RWPE1 (cell line): ENCODE data around the gene FMO5.

ENCODE experiments used
- CTCF ChIA-PET: fragments of 350-600 bp; sonication (Branson Sonifier 250); formaldehyde crosslinking; extraction: SDS; loops from one replicate; lab custom pipeline; 2021; lab: Yijun Ruan, JAX
- POLR2A ChIA-PET: fragments of 400-600 bp; formaldehyde crosslinking; extraction: SDS; loops from one replicate; lab custom pipeline; 2020; ENCODE audit warnings: antibody characterized with exemption; ENCODE audit not compliant: low non-redundant PET; lab: Yijun Ruan, JAX
- DNase-seq: peaks from one replicate; pipeline ENCODE4 v3.0.0; 2012; ENCODE audit warnings: low spot score
- H3K27ac ChIP-seq: fragments of 450-650 bp; 2 replicates; pipeline ENCODE4 v1.5.1; 2017
- TF ChIP-seq, protein P1 (sequence below): fragments of 450-650 bp; conservative IDR thresholded peaks from 2 replicates; pipeline ENCODE4 v1.5.1; 2017; ENCODE audit warnings: low read depth, mild to moderate bottlenecking

The FMO5 gene

DNA sequence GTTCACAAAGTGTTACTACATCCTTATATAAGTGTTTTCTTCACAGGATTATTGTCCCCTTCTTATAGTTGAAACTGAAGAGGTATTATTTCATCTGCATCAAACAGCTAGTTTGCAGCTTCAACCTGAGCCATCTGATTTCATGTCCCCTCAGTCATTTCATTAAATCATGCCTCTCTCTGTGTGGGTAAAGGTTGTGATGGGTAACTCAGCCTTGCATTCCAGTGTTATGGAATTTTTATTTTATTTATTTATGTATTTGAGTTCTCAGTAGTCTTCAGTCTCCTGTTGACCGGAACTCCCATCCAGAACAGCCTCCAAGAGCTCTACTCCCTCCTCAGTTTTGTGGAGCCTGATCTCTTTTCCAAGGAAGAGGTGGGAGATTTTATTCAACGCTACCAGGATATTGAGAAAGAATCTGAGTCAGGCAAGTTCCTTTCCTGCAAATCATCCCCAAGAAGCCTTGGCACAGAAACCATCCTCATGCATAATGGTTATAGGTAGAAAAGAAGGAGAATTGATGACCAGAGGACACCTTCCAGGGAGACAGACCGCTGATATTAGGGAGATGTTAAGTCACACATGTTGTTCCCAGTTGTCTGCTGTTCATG, 39.1 kb upstream of the FMO5 start:
- TF ChIP-seq, protein P1, sequence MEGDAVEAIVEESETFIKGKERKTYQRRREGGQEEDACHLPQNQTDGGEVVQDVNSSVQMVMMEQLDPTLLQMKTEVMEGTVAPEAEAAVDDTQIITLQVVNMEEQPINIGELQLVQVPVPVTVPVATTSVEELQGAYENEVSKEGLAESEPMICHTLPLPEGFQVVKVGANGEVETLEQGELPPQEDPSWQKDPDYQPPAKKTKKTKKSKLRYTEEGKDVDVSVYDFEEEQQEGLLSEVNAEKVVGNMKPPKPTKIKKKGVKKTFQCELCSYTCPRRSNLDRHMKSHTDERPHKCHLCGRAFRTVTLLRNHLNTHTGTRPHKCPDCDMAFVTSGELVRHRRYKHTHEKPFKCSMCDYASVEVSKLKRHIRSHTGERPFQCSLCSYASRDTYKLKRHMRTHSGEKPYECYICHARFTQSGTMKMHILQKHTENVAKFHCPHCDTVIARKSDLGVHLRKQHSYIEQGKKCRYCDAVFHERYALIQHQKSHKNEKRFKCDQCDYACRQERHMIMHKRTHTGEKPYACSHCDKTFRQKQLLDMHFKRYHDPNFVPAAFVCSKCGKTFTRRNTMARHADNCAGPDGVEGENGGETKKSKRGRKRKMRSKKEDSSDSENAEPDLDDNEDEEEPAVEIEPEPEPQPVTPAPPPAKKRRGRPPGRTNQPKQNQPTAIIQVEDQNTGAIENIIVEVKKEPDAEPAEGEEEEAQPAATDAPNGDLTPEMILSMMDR: no peak
- ChIA-PET POLR2A (no interaction called here), CTCF (no interaction called here)
- peak; percentile 34 for DNase-seq
- H3K27ac ChIP-seq: no peak overlapping the region

DNA sequence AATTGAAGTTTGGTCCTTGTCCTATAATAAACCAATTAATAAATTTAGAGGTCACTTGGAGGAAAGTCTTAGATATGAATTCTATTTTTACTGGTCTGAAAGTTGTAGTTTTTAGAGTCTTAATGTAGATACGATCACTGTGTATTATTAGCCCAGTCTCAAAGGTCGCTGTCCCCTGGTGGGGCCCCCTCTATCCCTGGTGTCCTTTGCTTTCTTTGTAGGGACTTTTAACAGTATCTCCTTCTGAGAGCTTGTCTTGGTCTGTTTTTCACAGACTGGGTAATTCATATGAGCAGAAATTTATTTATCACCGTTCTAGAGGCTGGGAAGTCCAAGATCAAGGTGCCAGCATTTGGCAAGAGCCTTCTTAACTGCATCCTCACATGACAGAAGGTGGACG, 35.8 kb upstream of the FMO5 start:
- TF ChIP-seq, protein P1: no peak
- CTCF ChIA-PET: no interaction called here
- POLR2A ChIA-PET: no interaction called here
- no peak for DNase-seq
- no peak overlapping the region for H3K27ac ChIP-seq

- ChIA-PET CTCF (no interaction called here), POLR2A (no interaction called here)
- TF ChIP-seq, protein P1: no peak
- DNase-seq: no peak
- no peak overlapping the region for H3K27ac ChIP-seq
These were observed 27.4 kb upstream of the FMO5 start for GRCh38 chr1:147252540-147252939.

DNA sequence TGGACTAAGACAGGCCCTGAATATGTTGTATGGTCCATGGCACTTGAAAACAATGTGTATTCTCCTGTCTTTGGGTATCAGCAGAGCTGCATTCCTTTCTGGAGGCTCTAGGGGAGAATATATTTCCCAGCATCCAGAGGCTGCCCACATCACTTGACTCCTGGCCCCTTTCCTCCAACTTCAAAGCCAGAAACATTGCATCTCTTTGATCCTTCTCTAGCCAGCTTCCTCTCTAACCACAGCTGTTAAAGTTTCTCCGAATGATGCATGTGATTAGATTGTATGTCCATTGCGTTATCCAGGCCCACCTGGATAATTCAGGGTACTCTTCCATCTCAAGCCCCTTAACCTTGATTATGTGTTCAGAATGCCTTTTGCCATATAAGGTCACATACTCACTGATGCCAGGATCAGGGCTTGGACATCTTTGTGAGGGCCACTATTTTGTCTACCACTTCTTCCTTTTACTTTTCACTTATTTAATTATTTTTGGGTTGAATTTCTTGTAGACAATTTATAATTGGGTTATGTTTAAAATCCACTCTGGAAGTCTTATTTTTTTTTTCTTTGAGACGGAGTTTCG, 22.6 kb upstream of the FMO5 start:
- POLR2A ChIA-PET: no interaction called here
- CTCF ChIA-PET: interaction anchor here (0.7 kb wide), 1 partner anchor 82 kb away, joined by 5 read pairs; no protein-coding TSS in a partner anchor
- TF ChIP-seq, protein P1: no peak
- no peak for DNase-seq
- H3K27ac ChIP-seq: no peak overlapping the region

- DNase-seq: no peak
- TF ChIP-seq, protein P1: no peak
- ChIA-PET CTCF (interaction anchor here (0.6 to 0.7 kb wide), 3 partner anchors 80 to 380 kb away, joined by 3 to 5 read pairs (median 5); no protein-coding TSS in a partner anchor), POLR2A (no interaction called here)
- no peak overlapping the region for H3K27ac ChIP-seq
These were observed 21.9 kb upstream of the FMO5 start for GRCh38 chr1:147246910-147247655.

DNA sequence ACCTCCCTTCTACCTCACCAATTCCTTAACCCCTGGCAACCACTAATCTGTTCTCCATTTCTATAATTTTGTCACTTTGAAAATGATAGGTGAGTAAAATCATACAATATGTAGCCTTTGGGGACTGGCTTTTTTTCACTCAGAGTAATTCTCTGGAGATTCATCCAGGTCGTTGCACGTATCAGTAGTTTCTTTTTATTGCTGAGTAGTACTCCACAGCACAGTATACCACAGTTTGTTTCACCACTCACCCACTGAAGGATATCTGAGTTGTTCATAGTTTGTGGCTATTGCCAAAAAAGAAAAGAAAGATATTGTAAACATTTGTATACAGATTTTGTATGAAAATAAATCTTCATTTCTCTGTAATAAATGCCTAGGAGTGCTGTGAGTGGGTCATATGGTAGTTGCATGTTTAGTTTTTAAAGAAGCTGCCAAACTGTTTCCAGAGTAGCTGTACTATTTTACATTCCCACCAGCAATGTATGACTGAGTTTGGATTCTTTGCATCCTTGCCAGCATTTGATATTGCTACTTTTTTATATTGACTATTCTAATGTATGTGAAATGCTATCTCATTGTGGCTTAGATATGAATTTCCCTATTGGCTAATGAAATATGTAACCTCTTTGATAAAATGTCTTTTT, 21.0 kb upstream of the FMO5 start:
- no peak overlapping the region for H3K27ac ChIP-seq
- no peak for DNase-seq
- TF ChIP-seq, protein P1: no peak
- ChIA-PET POLR2A (no interaction called here), CTCF (interaction anchor here (0.6 kb wide), 1 partner anchor 381 kb away, joined by 5 read pairs; no protein-coding TSS in a partner anchor)
